ENCODE measurements around the gene SSB. TPM values are rescaled to one million over a fixed set of nuclear protein-coding genes. Genes with fewer than 3 reads are reported as not detected.
"Not testable (repeated sequence)": the region's sequence is repeated elsewhere in the genome, so short reads cannot be mapped to it uniquely, and the experiment has no call there.

The SSB gene
- total RNA-seq, 1 donor from 2014 or later = 183 TPM

- Mint-ChIP-seq H3K27me3 (ENCODE audit: low read depth) (no peaks in the 10 kb centered on the region), H3K36me3 (ENCODE audit: low read depth) (peaks cover 51% of the 10 kb centered on the region), H3K9me3 (peaks cover 14% of the 10 kb centered on the region), H3K27ac (ENCODE audit: unreplicated experiment) (no peak overlapping the region), H3K4me3 (no peak overlapping the region), H3K4me1 (no peaks in the 10 kb centered on the region)
- DNase-seq (ENCODE audit: low read depth, low spot score) = no peak
- no peak for TF ChIP-seq CTCF (conservative IDR thresholded peaks at IDR 0.05)
Measured at GRCh38 chr2:169757356-169757755, 41.3 kb upstream of the SSB start.

GRCh38 chr2:169757778-169758177 is 40.9 kb upstream of the SSB start:
- Mint-ChIP-seq H3K36me3 (ENCODE audit: low read depth) (peaks cover 56% of the 10 kb centered on the region), H3K4me1 (no peaks in the 10 kb centered on the region), H3K4me3 (no peak overlapping the region), H3K27ac (ENCODE audit: unreplicated experiment) (no peak overlapping the region), H3K27me3 (ENCODE audit: low read depth) (no peaks in the 10 kb centered on the region), H3K9me3 (peaks cover 14% of the 10 kb centered on the region)
- TF ChIP-seq CTCF (conservative IDR thresholded peaks at IDR 0.05) = no peak
- DNase-seq (ENCODE audit: low read depth, low spot score) = no peak

GRCh38 chr2:169759987-169760386 is 38.7 kb upstream of the SSB start:
- H3K4me3 Mint-ChIP-seq = no peak overlapping the region
- peaks cover 51% of the 10 kb centered on the region for H3K36me3 Mint-ChIP-seq (ENCODE audit: low read depth)
- H3K27me3 Mint-ChIP-seq (ENCODE audit: low read depth) = no peaks in the 10 kb centered on the region
- peaks cover 16% of the 10 kb centered on the region for H3K9me3 Mint-ChIP-seq
- H3K4me1 Mint-ChIP-seq = no peaks in the 10 kb centered on the region
- DNase-seq (ENCODE audit: low read depth, low spot score) = no peak
- no peak for TF ChIP-seq CTCF (conservative IDR thresholded peaks at IDR 0.05)
- H3K27ac Mint-ChIP-seq (ENCODE audit: unreplicated experiment) = no peak overlapping the region

- H3K4me3 Mint-ChIP-seq; DNase-seq (ENCODE audit: low read depth, low spot score); H3K27me3 Mint-ChIP-seq (ENCODE audit: low read depth); H3K27ac Mint-ChIP-seq (ENCODE audit: unreplicated experiment); H3K4me1 Mint-ChIP-seq: not testable (repeated sequence)
- Mint-ChIP-seq H3K9me3 (peaks cover 14% of the 10 kb centered on the region), H3K36me3 (ENCODE audit: low read depth) (peaks cover 44% of the 10 kb centered on the region)
Measured at GRCh38 chr2:169760798-169761197, 37.9 kb upstream of the SSB start.

- no peaks in the 10 kb centered on the region for H3K27me3 Mint-ChIP-seq (ENCODE audit: low read depth)
- H3K27ac Mint-ChIP-seq (ENCODE audit: unreplicated experiment) = no peak overlapping the region
- peaks cover 14% of the 10 kb centered on the region for H3K9me3 Mint-ChIP-seq
- H3K36me3 Mint-ChIP-seq (ENCODE audit: low read depth) = peaks cover 37% of the 10 kb centered on the region
- no peak for DNase-seq (ENCODE audit: low read depth, low spot score)
- H3K4me3 Mint-ChIP-seq = no peak overlapping the region
- TF ChIP-seq CTCF (conservative IDR thresholded peaks at IDR 0.05) = no peak
- no peaks in the 10 kb centered on the region for H3K4me1 Mint-ChIP-seq
Measured at GRCh38 chr2:169761251-169761969, 37.3 kb upstream of the SSB start.

- H3K27me3 Mint-ChIP-seq (ENCODE audit: low read depth) = no peaks in the 10 kb centered on the region
- H3K9me3 Mint-ChIP-seq = peaks cover 14% of the 10 kb centered on the region
- H3K4me1 Mint-ChIP-seq = no peaks in the 10 kb centered on the region
- no peak for TF ChIP-seq CTCF (conservative IDR thresholded peaks at IDR 0.05)
- peaks cover 40% of the 10 kb centered on the region for H3K36me3 Mint-ChIP-seq (ENCODE audit: low read depth)
- H3K27ac Mint-ChIP-seq (ENCODE audit: unreplicated experiment) = no peak overlapping the region
- DNase-seq (ENCODE audit: low read depth, low spot score) = no peak
- H3K4me3 Mint-ChIP-seq = no peak overlapping the region
Measured at GRCh38 chr2:169761970-169762292, 36.7 kb upstream of the SSB start.

Measured in neural crest cell (in vitro differentiated cells).